Measurements from ENCODE around the gene TIMMDC1.
"Not testable (repeated sequence)": the region's sequence is repeated elsewhere in the genome, so short reads cannot be mapped to it uniquely, and the experiment has no call there.

TIMMDC1 gene

DNA sequence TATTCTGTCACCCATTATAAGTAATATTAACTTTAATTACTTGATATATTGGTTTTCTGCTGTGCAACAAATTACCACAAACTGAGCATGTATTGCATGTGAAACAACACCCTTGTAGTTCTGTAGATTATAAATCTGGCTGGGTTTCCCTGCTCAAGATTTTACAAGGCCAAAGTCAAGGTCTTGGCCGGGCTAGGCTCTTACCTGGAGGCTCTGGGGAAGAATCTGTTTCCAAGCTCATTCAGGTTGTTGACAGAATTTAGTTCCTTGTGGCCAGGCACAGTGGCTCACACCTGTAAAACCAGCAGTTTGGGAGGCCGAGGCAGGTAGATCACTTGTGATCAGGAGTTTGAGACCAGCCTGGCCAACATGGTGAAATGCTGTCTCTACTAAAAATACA is 16.3 kb downstream of the TIMMDC1 start:
- DNase-seq = no peak

DNA sequence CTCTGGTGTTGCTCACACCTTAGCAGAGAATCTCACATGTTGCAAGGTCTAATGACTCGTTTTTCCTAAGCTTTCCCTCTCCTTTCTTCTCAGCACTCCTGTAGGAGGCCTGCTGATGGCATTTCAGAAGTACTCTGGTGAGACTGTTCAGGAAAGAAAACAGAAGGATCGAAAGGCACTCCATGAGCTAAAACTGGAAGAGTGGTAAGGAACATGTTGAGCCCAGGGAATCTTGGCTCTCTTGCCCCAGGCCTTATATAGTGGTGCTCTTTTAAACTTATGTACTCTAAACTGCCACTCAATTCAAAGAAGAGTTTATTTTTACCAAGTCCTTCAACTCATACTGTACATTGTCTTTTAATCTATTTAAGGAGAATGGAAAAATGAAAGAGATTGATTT is 18.8 kb downstream of the TIMMDC1 start:
- DNase-seq = no peak

GRCh38 chr3:119518026-119518425 is 19.7 kb downstream of the TIMMDC1 start:
- DNase-seq = no peak

DNA sequence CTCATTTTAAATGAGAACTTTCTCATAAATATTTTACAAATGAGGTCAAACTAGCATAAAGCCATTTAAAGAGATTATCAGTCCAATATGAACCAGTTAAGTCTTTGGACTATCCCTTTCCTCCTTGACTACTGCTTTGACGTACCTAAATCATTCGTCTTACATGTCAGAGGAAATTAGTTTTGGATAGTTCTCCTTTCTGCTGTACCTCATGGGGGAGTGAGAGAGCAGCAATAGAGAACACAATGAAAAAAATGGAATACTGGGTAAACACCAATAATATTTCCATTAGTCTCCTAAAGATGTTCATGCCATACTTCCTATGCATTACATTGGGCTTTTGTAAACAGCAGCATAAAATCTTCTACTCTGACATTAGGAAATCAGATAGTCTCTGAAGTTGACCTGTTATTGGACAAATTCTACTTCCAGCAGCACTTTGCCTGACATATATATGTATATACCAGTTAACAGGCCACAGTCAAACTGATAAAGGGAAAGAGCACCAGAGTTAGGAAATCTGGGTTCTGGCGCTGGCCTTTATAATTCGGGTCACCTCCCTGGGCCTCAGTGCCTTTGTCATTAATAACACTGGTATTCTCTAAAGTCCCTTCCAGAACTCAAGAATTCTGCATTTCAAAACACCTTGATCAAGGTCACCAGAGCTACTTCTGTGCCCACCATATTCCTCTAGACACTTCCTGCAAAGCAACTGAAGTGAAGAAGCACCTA is 26.8 kb downstream of the TIMMDC1 start:
- DNase-seq = peak; percentile 16 to 26

DNA sequence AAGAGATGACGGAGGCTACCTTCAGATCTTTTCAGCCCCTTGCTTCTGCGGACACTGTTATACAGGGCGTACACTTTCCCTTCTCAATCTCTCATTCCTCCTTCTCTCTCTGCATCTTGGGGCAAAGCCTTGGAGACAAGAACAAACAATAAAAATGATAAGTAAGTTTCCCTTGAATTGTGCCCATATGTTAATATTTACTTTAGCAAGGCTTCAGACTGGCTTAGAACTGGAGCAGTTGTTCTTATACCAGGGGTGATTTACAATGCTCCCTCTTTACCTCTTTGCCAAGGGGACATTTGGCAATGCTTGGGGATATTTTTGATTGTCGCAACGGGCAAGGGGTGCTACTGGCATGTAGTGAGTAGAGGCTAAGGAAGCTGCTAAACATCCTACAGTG is 29.4 kb downstream of the TIMMDC1 start:
- no peak for DNase-seq

DNA sequence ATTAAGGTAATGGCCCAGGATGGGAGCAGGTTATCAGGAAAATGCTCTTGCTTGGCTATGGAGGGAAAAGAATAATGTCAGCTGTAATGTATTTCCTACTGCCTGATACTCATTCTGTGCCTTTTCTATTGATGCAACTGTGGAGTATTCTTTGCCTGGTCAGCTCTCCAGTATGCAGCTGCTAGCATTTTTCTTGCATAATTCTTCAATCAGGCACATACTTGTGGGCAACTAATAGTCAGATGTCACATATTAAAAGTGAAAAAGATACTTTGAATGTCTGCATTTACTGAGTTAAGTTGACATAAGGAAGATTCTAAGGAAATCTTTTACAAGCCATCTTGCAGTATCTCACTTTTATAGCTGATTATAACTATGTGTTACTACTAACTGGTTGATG is 31.5 kb downstream of the TIMMDC1 start:
- DNase-seq = no peak

GRCh38 chr3:119530456-119530855 is 32.1 kb downstream of the TIMMDC1 start:
- DNase-seq = no peak

DNA sequence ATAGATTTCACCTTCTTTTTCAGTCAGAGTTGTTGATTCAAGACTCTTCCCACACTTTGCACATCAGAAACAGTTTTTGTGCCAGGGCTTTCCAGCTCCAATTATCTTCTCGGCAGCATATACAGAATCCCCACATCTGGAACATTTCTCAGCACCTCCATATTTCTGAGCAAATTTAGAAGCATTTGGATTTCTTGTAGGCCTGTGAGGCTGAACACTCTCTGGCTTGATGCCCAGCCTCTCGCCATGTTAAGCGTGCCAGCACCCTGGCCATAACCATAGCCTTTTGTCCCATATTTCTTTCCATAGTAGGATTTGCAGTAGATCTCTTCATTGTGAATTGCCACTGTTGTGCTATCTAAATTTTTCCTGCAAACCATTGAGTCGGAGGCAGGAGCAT is 32.8 kb downstream of the TIMMDC1 start:
- DNase-seq = no peak

- no peak for DNase-seq
These were observed 35.9 kb downstream of the TIMMDC1 start for GRCh38 chr3:119534296-119534695.

DNA sequence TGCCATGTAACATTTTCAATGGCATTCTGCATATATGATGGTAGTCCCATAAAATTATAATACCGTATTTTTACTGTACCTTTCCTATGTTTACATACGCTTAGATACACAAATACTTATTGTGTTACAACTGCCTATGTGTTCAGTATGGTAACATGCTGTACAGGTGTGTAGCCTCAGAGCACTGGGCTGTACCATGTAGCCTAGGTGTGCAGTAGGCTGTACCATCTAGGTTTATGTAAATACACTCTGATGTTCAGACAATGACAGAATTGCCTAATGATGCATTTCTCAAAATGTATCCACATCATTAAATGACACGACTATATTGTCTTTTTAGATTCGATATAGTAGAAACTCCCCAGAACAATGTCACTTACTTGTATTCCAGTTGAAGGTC is 38.4 kb downstream of the TIMMDC1 start:
- DNase-seq = no peak

- DNase-seq = no peak
These were observed 40.4 kb downstream of the TIMMDC1 start for GRCh38 chr3:119538772-119539171.

DNA sequence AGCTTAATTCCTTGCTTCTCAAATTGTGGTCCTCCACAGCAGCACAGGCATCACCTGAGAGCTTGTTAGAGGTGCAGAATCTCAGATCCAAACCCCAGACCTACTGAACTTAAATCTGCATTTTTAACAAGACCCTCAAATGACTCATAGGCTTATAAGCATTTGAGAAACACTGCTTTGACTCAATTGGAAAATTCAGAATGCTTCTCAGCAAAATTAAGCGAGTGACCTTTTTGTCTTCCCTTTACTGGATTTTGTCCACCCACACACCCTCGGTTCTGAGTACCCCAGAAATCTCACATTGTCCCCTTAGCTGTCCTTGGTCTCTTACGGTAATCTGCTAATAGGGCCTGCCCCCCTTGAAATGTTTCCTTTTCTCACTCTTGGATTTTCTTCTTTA is 43.2 kb downstream of the TIMMDC1 start:
- no peak for DNase-seq

DNA sequence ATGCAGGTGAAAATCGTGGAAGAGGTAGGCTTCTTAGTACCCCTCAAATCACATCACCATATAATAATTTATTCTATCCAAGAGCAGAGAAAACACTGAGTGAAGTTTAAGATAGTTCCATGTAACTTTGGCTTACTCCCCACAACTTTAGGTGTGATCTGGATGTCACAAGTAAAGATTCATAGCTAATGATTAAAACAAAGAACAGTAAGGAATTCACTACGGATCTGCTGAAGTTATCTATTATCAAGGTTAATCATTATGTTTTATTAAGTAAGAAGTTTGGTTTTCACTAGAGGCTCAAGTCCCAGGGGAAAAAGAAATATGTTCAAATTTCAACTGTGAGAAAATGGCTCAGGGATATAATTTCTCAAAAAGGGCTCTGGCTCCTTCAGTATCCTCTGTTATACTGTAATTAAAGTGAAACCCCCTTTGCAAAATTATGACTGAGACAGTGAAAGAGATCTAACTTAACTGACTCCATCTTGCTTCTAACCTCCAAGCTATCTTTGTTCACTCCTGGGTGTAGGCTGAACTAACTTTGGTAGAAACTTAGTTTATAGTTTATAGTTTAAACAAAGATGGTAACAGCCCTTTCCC is 43.9 kb downstream of the TIMMDC1 start:
- DNase-seq = no peak

DNA sequence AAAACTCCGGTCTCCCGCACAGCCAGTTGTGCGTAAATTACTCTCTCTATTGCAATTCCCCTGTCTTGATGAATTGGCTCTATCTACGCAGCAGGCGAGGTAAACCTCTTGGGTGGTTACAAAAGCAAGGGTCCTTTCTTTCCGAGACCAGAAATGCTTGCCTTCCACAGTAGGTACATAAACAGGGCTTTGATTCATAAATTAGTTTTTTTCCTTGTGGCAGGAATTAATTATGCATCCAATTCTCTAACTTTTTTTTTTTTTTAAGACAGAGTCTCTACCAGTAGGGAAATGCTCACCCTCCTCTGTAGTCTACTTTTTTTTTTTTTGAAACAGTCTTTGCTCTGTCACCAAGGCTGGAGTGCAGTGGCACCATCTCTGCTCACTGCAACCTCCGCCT is 44.8 kb downstream of the TIMMDC1 start:
- no peak for DNase-seq

DNA sequence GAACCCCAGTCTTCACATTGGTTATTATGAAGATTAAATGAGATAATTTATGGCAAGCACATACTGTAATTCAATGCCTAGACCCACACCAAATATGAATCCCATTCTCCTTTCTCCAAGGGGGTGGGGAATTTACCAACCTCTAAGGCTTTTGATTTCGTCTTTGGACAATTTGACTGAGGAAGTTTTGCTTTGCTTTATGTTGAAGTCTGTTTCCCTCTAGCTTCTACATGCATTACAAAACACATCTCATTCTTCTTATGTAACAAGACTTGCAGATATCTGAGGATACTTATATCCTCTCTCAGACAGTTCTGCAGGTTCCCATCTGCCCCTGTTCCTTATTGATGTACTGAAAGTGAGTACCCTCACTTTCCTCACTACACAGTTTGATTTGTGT is 48.9 kb downstream of the TIMMDC1 start:
- no peak for DNase-seq

DNA sequence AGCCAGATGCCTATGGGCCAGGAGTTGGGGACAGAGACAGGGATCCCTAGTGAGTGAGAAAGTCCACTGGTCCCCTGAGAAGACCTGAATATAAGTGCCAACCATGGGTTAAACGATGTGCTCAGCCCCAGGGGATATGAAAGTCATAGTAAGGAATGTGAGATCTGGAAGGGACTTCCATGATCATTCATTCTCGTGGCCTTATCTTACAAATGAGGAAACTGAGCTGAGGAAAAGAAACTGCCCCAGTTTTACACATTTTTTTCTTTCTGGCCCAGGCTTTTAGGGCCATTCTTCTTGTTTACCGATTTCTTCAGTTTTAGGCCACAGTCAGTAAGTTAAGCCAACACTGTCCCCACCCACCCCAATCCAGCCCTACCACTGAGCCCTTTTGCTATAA is 50.0 kb downstream of the TIMMDC1 start:
- no peak for DNase-seq

DNA sequence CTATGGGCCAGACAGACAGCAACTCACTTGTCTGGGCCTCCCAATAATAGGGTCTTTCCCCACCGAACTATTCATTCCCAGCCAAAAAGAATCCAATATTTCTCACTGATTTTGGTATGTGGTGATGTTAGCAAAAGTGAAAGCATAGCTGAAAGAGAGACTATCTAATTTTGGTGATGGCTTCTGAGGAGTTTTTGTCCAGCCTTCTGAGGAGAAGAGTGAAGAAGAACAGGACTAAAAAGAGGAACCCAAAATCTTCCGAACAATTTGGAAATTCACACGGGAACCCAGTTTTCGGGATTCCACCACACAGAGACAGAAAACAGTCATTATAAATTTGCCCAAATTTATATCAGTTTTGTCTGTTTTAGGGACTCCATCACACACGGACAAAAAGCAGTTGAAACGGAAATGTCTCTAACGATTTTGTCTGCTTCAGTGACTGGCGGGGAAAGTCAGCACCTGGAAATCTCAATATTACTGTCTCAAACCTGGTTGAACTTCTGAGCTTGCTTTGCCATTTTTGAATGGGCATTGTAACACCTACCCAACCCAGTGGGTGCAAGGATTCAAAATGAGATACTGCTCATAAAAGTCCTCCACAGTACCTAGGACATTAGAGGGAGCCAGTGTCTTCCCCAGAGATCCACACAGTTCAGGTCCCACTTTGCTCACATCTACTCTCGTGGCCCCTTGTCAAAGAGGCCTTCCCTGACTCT is 52.0 kb downstream of the TIMMDC1 start:
- DNase-seq = no peak

GRCh38 chr3:119551598-119551997 is 53.3 kb downstream of the TIMMDC1 start:
- no peak for DNase-seq

DNA sequence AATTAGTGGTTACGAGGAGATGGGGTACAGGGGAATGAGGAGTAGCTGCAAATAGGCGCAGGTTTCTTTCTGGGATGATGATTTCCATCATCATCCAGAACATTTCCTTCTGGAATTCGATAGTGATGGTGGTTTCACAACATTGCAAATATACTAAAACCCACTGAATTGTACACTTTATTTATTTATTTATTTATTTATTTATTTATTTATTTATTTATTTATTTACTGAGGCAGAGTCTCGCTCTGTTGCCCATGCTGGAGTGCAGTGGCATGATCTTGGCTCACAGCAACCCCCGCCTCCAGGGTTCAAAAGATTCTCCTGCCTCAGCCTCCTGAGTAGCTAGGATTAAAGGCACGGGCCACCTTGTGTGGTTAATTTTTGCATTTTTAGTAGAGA is 54.6 kb downstream of the TIMMDC1 start:
- DNase-seq = not testable (repeated sequence)

DNA sequence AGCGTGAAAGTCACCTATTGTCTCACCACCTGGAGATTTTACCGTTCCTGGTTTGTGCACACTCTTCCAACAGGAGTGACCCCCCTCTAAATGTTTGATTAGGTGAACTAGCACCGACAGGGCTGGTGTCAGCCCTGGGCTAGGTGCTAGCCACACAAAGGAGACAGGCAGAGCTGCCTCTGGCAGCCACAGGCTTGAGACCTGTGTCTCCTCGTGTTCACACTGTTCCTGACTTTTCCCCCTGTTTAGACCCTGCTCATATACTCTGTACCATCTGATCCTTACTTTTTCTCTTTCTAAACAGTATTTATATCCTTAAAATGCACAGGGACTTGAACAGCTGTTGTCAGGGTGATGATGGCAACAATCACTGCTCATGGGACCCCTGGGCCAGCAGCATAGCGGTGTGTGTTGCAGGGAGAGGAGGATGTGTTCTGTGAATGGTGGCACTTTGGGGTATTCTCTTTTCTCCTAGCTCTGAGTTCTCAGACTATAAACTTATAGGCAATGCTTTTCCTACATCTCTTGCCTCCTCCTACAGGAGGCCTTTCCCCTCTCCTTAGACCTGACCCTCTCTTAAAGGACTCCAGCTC is 55.6 kb downstream of the TIMMDC1 start:
- DNase-seq = no peak

- no peak for DNase-seq
These were observed 57.0 kb downstream of the TIMMDC1 start for GRCh38 chr3:119555309-119555735.

GRCh38 chr3:119555929-119556328 is 57.6 kb downstream of the TIMMDC1 start:
- DNase-seq = no peak

DNA sequence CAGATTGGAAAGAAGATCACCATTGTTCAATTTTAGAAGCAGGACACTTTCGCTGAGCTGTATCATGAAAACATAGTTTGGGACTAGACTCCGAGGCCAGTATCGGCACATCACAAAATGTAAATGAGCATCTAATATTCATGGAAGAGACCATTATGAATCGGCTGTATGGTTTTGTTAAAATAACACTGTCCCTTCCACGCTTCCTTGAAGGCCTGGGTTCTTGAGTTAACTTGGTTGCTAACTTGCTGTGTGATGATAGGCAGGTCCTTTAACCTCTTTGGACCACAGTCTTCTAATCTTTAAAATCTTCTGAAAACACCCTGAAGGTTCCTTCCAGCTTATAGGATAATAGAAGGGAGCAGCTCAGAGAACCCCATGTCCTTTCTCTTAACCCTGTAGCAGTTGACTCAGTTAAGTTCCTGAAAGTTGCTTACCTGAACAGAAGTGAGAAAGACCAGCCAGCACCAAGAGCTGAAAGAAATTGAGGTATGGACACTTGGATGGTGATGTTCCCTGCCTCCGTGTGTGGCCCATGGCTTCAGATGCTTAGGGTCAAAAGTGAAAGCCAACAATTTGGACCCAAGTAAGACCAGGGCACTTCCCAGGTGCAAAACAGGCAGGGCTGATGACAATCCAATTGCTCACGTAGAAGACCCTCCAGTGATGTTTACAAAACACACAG is 59.0 kb downstream of the TIMMDC1 start:
- no peak for DNase-seq
